ENCODE data around the gene TMEM45B.

The TMEM45B gene

DNA sequence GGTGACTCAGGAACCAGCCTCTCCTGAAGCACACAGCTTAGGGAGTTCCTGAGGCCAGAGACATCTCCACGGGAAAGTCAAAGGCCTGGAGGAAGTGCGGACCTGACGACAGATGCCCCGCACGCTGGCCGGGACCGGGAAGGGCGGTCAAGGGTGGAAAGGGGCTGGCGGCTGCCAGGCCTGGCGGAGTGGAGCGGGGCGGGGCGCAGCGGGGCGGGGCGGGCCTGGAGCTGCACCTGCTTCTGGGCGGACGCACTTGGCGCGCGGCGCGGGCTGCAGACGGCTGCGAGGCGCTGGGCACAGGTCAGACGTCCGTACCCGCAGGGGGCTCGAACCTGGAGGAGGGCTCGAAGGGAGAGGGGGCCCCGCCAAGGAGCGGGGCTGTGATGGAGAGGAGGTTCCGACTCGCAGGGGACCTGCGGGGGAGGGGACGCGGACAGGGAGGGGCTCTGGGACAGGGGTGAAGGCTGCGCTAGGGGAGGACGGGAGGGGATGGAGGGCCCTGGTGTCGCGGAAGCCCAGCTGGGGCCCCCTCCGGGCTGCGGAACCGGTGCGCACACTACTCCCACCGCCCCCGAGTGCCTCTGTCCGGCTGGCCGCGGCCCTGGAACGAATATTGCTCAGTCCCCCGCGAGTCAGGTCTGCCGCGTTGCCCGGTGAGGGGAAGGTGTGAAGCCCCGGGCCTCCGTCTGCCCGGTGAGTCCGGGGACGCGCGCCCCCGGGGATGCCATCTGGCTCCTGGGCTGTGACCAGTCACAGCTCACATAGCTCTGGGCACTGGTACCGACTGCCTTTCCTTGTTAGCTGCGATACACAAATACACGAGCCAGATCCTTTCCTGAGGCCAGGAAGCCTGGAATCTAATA lies at the start of gene TMEM45B:
TSS of gene TMEM45B (plus strand) at position 253 of the 866 bp plus-strand sequence. CDS start 36,635 bp downstream, outside the sequence.
- no peaks in the 10 kb centered on the region for H4K20me1 ChIP-seq (ENCODE audit: insufficient read depth, low read length)
- H3K36me3 ChIP-seq (replicated peaks; ENCODE audit: low read depth, low read length): no peaks in the 10 kb centered on the region
- no peaks in the 10 kb centered on the region for H3K27me3 ChIP-seq (ENCODE audit: low read depth, low read length)
- no peaks in the 10 kb centered on the region for H3K4me1 ChIP-seq (ENCODE audit: low read length)
- H3K9ac ChIP-seq (ENCODE audit: low read length): no peak within 1 kb of the TSS
- TF ChIP-seq, protein P1, sequence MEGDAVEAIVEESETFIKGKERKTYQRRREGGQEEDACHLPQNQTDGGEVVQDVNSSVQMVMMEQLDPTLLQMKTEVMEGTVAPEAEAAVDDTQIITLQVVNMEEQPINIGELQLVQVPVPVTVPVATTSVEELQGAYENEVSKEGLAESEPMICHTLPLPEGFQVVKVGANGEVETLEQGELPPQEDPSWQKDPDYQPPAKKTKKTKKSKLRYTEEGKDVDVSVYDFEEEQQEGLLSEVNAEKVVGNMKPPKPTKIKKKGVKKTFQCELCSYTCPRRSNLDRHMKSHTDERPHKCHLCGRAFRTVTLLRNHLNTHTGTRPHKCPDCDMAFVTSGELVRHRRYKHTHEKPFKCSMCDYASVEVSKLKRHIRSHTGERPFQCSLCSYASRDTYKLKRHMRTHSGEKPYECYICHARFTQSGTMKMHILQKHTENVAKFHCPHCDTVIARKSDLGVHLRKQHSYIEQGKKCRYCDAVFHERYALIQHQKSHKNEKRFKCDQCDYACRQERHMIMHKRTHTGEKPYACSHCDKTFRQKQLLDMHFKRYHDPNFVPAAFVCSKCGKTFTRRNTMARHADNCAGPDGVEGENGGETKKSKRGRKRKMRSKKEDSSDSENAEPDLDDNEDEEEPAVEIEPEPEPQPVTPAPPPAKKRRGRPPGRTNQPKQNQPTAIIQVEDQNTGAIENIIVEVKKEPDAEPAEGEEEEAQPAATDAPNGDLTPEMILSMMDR (IDR thresholded peaks at IDR 0.05; ENCODE audit: low read depth, low read length): no peak
- no peak for TF ChIP-seq EZH2phosphoT487 (IDR thresholded peaks at IDR 0.05; ENCODE audit: low read depth)
- no peaks in the 10 kb centered on the region for H3K9me3 ChIP-seq (ENCODE audit: insufficient read depth, low read length)
- H3K4me2 ChIP-seq (ENCODE audit: low read length): no peak within 1 kb of the TSS
- H3K4me3 ChIP-seq (ENCODE audit: low read length): no peak within 1 kb of the TSS
- H3K27ac ChIP-seq (ENCODE audit: low read length): no peak within 1 kb of the TSS
- H2AFZ ChIP-seq (ENCODE audit: low read depth, low read length): no peak within 1 kb of the TSS
- no peaks in the 10 kb centered on the region for H3K79me2 ChIP-seq (ENCODE audit: low read length)

DNA sequence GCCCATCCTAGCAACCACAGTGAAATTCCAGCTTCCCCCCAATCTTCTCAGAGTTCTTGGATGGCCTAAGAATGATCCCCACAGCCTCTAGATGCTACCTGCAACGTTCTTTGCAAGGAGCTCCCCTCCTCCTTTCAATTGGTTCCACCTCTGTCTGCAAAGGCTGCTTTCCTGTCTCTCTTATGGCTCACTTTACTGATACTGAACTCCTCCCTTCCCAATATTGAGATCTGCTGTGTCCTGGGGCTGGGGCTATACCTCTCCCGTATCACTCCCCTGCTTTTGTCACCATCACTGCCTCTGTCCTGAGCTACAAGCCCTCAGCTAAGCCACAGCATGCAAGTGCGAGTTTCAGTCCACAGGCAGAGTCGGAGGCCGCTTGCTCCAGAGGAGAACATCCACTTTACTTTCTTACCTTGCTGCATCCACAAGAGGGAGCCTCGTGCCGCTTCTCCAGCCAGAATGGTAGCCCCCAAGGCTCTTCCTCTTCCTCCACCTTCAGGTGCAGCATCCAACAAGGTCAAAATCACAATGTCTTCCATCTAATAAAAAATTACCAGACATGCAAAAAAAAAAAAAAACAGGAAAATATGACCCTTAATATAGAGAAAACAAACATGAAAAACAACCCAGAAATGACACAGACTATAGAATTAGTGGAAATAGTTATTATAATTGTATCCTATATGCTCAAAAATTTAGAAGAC lies 48.6 kb upstream of the TMEM45B start:
- Histone ChIP-seq H3K9ac (ENCODE audit: low read length) (no peak overlapping the region), H3K4me3 (ENCODE audit: low read length) (no peak overlapping the region), H3K36me3 (replicated peaks; ENCODE audit: low read depth, low read length) (no peaks in the 10 kb centered on the region), H3K9me3 (ENCODE audit: insufficient read depth, low read length) (no peaks in the 10 kb centered on the region), H3K27ac (ENCODE audit: low read length) (no peak overlapping the region), H3K4me2 (ENCODE audit: low read length) (peak overlapping the region; percentile 40), H3K4me1 (ENCODE audit: low read length) (no peaks in the 10 kb centered on the region), H3K27me3 (ENCODE audit: low read depth, low read length) (no peaks in the 10 kb centered on the region), H3K79me2 (ENCODE audit: low read length) (no peaks in the 10 kb centered on the region), H2AFZ (ENCODE audit: low read depth, low read length) (no peak overlapping the region), H4K20me1 (ENCODE audit: insufficient read depth, low read length) (no peaks in the 10 kb centered on the region)
- no peak for TF ChIP-seq EZH2phosphoT487 (IDR thresholded peaks at IDR 0.05; ENCODE audit: low read depth)
- TF ChIP-seq, protein P1 (IDR thresholded peaks at IDR 0.05; ENCODE audit: low read depth, low read length): peak; percentile 55

DNA sequence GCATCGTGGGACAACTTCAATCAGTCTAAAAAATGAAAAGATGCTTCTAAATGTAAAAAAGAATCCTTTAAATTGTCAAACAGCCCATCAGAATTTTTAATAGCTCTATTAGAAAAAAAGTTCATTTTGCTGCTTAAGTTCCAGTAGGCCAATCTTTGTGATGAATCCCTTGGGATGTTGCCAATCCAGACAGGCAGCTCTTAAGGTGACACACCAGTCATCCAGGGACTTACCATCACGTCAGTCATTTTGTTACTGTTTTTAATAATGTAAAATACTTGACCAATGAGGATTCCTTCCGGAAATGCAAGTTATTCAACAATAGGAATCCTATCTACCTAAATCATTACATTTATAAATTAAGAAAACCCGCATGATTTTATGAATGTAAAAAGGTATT lies 47.8 kb upstream of the TMEM45B start:
- TF ChIP-seq, protein P1 (IDR thresholded peaks at IDR 0.05; ENCODE audit: low read depth, low read length): no peak
- no peak for TF ChIP-seq EZH2phosphoT487 (IDR thresholded peaks at IDR 0.05; ENCODE audit: low read depth)
- Histone ChIP-seq H2AFZ (ENCODE audit: low read depth, low read length) (no peak overlapping the region), H4K20me1 (ENCODE audit: insufficient read depth, low read length) (no peaks in the 10 kb centered on the region), H3K4me3 (ENCODE audit: low read length) (no peak overlapping the region), H3K36me3 (replicated peaks; ENCODE audit: low read depth, low read length) (no peaks in the 10 kb centered on the region), H3K9ac (ENCODE audit: low read length) (no peak overlapping the region), H3K27me3 (ENCODE audit: low read depth, low read length) (no peaks in the 10 kb centered on the region), H3K79me2 (ENCODE audit: low read length) (no peaks in the 10 kb centered on the region), H3K4me2 (ENCODE audit: low read length) (no peak overlapping the region), H3K27ac (ENCODE audit: low read length) (no peak overlapping the region), H3K4me1 (ENCODE audit: low read length) (no peaks in the 10 kb centered on the region), H3K9me3 (ENCODE audit: insufficient read depth, low read length) (no peaks in the 10 kb centered on the region)

DNA sequence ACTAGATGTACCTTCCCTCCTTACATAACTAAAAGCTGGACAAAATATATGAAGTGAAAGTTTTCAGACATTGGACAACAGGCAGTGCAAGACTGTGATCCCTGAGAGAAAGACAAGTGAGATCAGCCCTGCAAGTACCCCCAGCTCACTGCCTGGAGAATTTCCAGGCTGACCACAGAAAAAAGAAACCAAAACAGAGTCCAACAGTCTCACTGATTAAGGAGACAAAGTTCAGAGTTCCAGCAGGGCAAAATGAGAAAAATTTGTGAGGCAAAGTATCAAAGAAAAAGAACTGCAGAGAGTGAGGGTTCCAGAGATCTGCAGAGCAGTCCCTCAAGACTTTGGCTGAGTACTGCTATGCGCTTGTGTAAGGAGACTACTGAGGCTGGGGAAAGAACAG lies 47.3 kb upstream of the TMEM45B start:
- Histone ChIP-seq H3K9ac (ENCODE audit: low read length) (no peak overlapping the region), H3K27me3 (ENCODE audit: low read depth, low read length) (no peaks in the 10 kb centered on the region), H2AFZ (ENCODE audit: low read depth, low read length) (no peak overlapping the region), H3K4me3 (ENCODE audit: low read length) (no peak overlapping the region), H3K4me2 (ENCODE audit: low read length) (no peak overlapping the region), H3K79me2 (ENCODE audit: low read length) (no peaks in the 10 kb centered on the region), H3K27ac (ENCODE audit: low read length) (no peak overlapping the region), H3K9me3 (ENCODE audit: insufficient read depth, low read length) (no peaks in the 10 kb centered on the region), H4K20me1 (ENCODE audit: insufficient read depth, low read length) (no peaks in the 10 kb centered on the region), H3K4me1 (ENCODE audit: low read length) (no peaks in the 10 kb centered on the region), H3K36me3 (replicated peaks; ENCODE audit: low read depth, low read length) (no peaks in the 10 kb centered on the region)
- TF ChIP-seq EZH2phosphoT487 (IDR thresholded peaks at IDR 0.05; ENCODE audit: low read depth): no peak
- TF ChIP-seq, protein P1 (IDR thresholded peaks at IDR 0.05; ENCODE audit: low read depth, low read length): no peak

Data from OCI-LY3 (cell line).